SK-N-SH treated with all-trans-retinoic acid at 6 μM for 48 hours (cell line): ENCODE measurements around the gene PAX1.

ENCODE experiments used
- ATAC-seq: fragments of 200-7000 bp; cut with Tn5 transposase; 3 replicates; pipeline ENCODE4 v1.9.1; 2020; ENCODE audit warnings: mild to moderate bottlenecking, moderate library complexity
- ARNTL ChIP-seq: fragments of 450-650 bp; formaldehyde crosslinking; IDR thresholded peaks from 2 replicates; pipeline ENCODE4 v1.5.0; 2020; ENCODE audit warnings: low read depth, mild to moderate bottlenecking, moderate library complexity, borderline replicate concordance
- BACH2 ChIP-seq: fragments of 250-450 bp; sonication (Bioruptor Pico); IDR thresholded peaks from 2 replicates; pipeline ENCODE4 v1.9.0; 2021; ENCODE audit warnings: mild to moderate bottlenecking, borderline replicate concordance
- CSDC2 ChIP-seq: fragments of 250-450 bp; sonication (Bioruptor Pico); IDR thresholded peaks from 2 replicates; pipeline ENCODE4 v1.5.0; 2020; ENCODE audit warnings: mild to moderate bottlenecking, moderate library complexity
- ESRRG ChIP-seq: fragments of 250-450 bp; sonication (Bioruptor Pico); IDR thresholded peaks from 2 replicates; pipeline ENCODE4 v1.6.1; 2021; ENCODE audit warnings: mild to moderate bottlenecking
- ISL1 ChIP-seq: fragments of 250-450 bp; sonication (Bioruptor Pico); IDR thresholded peaks from 2 replicates; pipeline ENCODE4 v2.1.2; 2022; ENCODE audit warnings: mild to moderate bottlenecking, moderate library complexity
- OSR1 ChIP-seq: fragments of 250-450 bp; sonication (Bioruptor Pico); IDR thresholded peaks from 2 replicates; pipeline ENCODE4 v1.8.0; 2022; ENCODE audit warnings: moderate library complexity, mild to moderate bottlenecking, inconsistent platforms
- PPARA ChIP-seq: fragments of 250-450 bp; sonication (Bioruptor Pico); IDR thresholded peaks from 2 replicates; pipeline ENCODE4 v1.5.0; 2020; ENCODE audit warnings: mild to moderate bottlenecking, borderline replicate concordance
- SNAI2 ChIP-seq: fragments of 250-450 bp; sonication (Bioruptor Pico); IDR thresholded peaks from 2 replicates; pipeline ENCODE4 v1.5.0; 2020; ENCODE audit warnings: mild to moderate bottlenecking, moderate library complexity
- TCF4 ChIP-seq: fragments of 250-450 bp; sonication (Bioruptor Pico); IDR thresholded peaks from 2 replicates; pipeline ENCODE4 v1.8.0; 2021; ENCODE audit warnings: mild to moderate bottlenecking, moderate library complexity, borderline replicate concordance
- TOX ChIP-seq: fragments of 250-450 bp; sonication (Bioruptor Pico); IDR thresholded peaks from 2 replicates; pipeline ENCODE4 v1.8.0; 2021; ENCODE audit warnings: mild to moderate bottlenecking, moderate library complexity, borderline replicate concordance
- ZC3H10 ChIP-seq: fragments of 250-450 bp; sonication (Bioruptor Pico); IDR thresholded peaks from 2 replicates; pipeline ENCODE4 v1.5.1; 2021; ENCODE audit warnings: mild to moderate bottlenecking, moderate library complexity
- ZFP3 ChIP-seq: fragments of 250-450 bp; sonication (Bioruptor Pico); IDR thresholded peaks from 2 replicates; pipeline ENCODE4 v1.5.0; 2020; ENCODE audit warnings: mild to moderate bottlenecking, moderate library complexity
- ZFP30 ChIP-seq: fragments of 450-650 bp; formaldehyde crosslinking; IDR thresholded peaks from 2 replicates; pipeline ENCODE4 v1.5.0; 2022; ENCODE audit warnings: mild to moderate bottlenecking, moderate library complexity
- ZNF565 ChIP-seq: fragments of 450-650 bp; formaldehyde crosslinking; conservative IDR thresholded peaks from 2 replicates; pipeline ENCODE4 v1.5.0; 2020; ENCODE audit warnings: low read depth, mild to moderate bottlenecking, moderate library complexity
- ZNF70 ChIP-seq: fragments of 450-650 bp; formaldehyde crosslinking; IDR thresholded peaks from 2 replicates; pipeline ENCODE4 v1.5.0; 2020; ENCODE audit warnings: mild to moderate bottlenecking, moderate library complexity
- ZNF8 ChIP-seq: fragments of 450-650 bp; formaldehyde crosslinking; IDR thresholded peaks from 2 replicates; pipeline ENCODE4 v1.5.0; 2020; ENCODE audit warnings: mild to moderate bottlenecking, moderate library complexity
- TF ChIP-seq, protein P1 (sequence below): fragments of 250-450 bp; sonication (Bioruptor Pico); IDR thresholded peaks from 2 replicates; pipeline ENCODE4 v1.5.1; 2021; ENCODE audit warnings: mild to moderate bottlenecking, moderate library complexity
- TF ChIP-seq, protein P2 (sequence below): fragments of 250-450 bp; sonication (Bioruptor Pico); IDR thresholded peaks from 2 replicates; pipeline ENCODE4 v1.5.0; 2020; ENCODE audit warnings: mild to moderate bottlenecking, moderate library complexity
- TF ChIP-seq, protein P3 (sequence below): fragments of 250-450 bp; sonication (Bioruptor Pico); IDR thresholded peaks from 2 replicates; pipeline ENCODE4 v1.8.0; 2021; ENCODE audit warnings: low read depth, mild to moderate bottlenecking, moderate library complexity, borderline replicate concordance
- TF ChIP-seq, protein P4 (sequence below): fragments of 250-450 bp; sonication (Bioruptor Pico); IDR thresholded peaks from 2 replicates; pipeline ENCODE4 v1.8.0; 2020; ENCODE audit warnings: mild to moderate bottlenecking, moderate library complexity, borderline replicate concordance
- TF ChIP-seq, protein P5 (sequence below): fragments of 250-450 bp; sonication (Bioruptor Pico); IDR thresholded peaks from 2 replicates; pipeline ENCODE4 v1.5.1; 2020; ENCODE audit warnings: low read depth, mild to moderate bottlenecking, moderate library complexity

Gene PAX1

DNA sequence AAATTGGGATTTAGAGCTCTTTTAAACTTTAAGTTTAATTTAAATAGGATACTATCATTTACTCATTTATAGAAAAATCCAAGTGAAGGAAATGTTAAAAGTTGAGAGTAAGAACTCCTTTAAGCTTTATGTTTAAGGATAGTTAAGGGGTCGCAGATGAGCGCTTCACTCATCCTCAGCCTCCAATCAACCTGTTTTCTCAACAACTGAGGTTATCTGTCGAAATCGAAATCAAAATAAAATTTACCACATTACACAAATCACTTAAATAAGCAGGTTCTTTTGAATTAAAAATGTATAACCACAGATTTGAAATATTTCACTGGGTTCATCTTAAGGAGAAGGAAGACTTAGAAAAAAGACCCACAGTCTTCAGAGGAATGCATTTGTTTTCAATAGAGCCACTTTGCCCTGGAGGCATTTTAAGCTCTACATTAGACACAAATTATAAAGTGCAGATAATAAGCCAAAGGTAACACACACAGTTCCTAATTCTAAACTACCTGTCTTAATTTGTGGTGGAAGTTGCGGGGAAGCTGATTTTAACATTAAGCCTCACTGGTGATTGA, 5.5 kb downstream of the PAX1 start:
- ATAC-seq, result no peak
- TF ChIP-seq SNAI2 (CRISPR knock-in tag), result no peak
- no peak for TF ChIP-seq ZC3H10 (CRISPR knock-in tag)
- TF ChIP-seq TCF4, result no peak
- no peak for TF ChIP-seq BACH2
- no peak for TF ChIP-seq ZNF70 (CRISPR knock-in tag)
- no peak for TF ChIP-seq ZFP3 (CRISPR knock-in tag)
- TF ChIP-seq OSR1, result no peak
- TF ChIP-seq, protein P1, sequence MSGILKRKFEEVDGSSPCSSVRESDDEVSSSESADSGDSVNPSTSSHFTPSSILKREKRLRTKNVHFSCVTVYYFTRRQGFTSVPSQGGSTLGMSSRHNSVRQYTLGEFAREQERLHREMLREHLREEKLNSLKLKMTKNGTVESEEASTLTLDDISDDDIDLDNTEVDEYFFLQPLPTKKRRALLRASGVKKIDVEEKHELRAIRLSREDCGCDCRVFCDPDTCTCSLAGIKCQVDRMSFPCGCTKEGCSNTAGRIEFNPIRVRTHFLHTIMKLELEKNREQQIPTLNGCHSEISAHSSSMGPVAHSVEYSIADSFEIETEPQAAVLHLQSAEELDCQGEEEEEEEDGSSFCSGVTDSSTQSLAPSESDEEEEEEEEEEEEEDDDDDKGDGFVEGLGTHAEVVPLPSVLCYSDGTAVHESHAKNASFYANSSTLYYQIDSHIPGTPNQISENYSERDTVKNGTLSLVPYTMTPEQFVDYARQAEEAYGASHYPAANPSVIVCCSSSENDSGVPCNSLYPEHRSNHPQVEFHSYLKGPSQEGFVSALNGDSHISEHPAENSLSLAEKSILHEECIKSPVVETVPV, result no peak
- no peak for TF ChIP-seq ZFP30
- TF ChIP-seq, protein P2, sequence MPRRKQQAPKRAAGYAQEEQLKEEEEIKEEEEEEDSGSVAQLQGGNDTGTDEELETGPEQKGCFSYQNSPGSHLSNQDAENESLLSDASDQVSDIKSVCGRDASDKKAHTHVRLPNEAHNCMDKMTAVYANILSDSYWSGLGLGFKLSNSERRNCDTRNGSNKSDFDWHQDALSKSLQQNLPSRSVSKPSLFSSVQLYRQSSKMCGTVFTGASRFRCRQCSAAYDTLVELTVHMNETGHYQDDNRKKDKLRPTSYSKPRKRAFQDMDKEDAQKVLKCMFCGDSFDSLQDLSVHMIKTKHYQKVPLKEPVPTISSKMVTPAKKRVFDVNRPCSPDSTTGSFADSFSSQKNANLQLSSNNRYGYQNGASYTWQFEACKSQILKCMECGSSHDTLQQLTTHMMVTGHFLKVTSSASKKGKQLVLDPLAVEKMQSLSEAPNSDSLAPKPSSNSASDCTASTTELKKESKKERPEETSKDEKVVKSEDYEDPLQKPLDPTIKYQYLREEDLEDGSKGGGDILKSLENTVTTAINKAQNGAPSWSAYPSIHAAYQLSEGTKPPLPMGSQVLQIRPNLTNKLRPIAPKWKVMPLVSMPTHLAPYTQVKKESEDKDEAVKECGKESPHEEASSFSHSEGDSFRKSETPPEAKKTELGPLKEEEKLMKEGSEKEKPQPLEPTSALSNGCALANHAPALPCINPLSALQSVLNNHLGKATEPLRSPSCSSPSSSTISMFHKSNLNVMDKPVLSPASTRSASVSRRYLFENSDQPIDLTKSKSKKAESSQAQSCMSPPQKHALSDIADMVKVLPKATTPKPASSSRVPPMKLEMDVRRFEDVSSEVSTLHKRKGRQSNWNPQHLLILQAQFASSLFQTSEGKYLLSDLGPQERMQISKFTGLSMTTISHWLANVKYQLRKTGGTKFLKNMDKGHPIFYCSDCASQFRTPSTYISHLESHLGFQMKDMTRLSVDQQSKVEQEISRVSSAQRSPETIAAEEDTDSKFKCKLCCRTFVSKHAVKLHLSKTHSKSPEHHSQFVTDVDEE (CRISPR knock-in tag), result no peak
- TF ChIP-seq, protein P3, sequence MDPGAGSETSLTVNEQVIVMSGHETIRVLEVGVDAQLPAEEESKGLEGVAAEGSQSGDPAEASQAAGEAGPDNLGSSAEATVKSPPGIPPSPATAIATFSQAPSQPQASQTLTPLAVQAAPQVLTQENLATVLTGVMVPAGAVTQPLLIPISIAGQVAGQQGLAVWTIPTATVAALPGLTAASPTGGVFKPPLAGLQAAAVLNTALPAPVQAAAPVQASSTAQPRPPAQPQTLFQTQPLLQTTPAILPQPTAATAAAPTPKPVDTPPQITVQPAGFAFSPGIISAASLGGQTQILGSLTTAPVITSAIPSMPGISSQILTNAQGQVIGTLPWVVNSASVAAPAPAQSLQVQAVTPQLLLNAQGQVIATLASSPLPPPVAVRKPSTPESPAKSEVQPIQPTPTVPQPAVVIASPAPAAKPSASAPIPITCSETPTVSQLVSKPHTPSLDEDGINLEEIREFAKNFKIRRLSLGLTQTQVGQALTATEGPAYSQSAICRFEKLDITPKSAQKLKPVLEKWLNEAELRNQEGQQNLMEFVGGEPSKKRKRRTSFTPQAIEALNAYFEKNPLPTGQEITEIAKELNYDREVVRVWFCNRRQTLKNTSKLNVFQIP (CRISPR knock-in tag), result no peak
- TF ChIP-seq, protein P4, sequence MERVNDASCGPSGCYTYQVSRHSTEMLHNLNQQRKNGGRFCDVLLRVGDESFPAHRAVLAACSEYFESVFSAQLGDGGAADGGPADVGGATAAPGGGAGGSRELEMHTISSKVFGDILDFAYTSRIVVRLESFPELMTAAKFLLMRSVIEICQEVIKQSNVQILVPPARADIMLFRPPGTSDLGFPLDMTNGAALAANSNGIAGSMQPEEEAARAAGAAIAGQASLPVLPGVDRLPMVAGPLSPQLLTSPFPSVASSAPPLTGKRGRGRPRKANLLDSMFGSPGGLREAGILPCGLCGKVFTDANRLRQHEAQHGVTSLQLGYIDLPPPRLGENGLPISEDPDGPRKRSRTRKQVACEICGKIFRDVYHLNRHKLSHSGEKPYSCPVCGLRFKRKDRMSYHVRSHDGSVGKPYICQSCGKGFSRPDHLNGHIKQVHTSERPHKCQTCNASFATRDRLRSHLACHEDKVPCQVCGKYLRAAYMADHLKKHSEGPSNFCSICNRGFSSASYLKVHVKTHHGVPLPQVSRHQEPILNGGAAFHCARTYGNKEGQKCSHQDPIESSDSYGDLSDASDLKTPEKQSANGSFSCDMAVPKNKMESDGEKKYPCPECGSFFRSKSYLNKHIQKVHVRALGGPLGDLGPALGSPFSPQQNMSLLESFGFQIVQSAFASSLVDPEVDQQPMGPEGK (CRISPR knock-in tag), result no peak
- TF ChIP-seq ESRRG, result no peak
- TF ChIP-seq, protein P5, sequence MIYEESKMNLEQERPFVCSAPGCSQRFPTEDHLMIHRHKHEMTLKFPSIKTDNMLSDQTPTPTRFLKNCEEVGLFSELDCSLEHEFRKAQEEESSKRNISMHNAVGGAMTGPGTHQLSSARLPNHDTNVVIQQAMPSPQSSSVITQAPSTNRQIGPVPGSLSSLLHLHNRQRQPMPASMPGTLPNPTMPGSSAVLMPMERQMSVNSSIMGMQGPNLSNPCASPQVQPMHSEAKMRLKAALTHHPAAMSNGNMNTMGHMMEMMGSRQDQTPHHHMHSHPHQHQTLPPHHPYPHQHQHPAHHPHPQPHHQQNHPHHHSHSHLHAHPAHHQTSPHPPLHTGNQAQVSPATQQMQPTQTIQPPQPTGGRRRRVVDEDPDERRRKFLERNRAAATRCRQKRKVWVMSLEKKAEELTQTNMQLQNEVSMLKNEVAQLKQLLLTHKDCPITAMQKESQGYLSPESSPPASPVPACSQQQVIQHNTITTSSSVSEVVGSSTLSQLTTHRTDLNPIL, result no peak
- no peak for TF ChIP-seq ARNTL (CRISPR knock-in tag)
- TF ChIP-seq TOX (CRISPR knock-in tag), result no peak
- no peak for TF ChIP-seq PPARA (CRISPR knock-in tag)
- TF ChIP-seq ISL1 (CRISPR knock-in tag), result no peak
- TF ChIP-seq, all 23 proteins: peak for 0

DNA sequence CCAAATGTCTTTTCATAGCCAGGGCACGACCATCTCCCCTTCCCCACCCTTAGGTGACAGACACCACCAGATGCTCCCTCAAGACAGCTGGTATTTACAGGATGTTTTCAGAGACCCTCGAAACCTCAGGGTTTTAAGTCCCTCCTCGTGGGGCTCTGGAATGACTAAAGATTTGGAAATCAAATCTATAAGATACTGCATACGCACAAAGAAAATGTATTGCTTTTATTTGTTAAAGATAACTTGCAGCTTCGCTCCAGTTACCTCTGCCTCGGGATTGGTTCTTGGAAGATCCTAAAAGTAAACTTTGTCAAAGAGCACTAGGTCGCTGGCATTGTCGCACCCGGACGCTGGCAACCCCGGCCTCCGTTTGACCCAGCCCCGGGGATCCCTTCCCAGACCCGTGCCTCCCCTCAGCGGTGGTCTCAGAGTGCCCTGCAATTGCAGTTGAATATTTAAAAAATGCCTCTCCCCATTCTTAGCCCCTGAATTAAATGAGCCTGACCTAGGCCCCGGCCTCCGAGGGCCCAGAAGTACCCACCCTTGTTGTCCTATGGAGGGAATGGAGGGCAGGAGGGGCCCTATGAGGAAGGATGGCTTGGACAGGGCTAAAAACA, 7.1 kb downstream of the PAX1 start:
- ATAC-seq, result no peak

DNA sequence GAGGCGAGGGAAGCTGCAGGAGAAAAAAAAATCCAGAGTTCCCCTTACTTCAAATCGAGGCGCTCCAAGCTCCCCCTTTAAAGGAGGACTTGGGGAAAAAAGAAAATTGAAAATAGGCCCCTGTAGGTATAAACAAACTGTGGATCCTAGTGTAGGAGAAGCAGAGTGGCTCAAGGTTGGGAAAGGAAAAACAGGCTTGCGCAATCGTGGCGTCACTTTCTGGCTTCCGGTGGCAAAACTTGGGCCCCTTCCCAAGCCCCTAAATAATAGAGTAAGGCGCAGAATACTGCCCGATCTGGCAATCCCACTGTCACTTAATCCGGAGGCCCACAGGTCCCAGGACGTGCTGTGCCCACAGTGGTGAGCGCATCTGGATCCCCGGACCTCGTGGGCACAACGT, 8.0 kb downstream of the PAX1 start:
- no peak for ATAC-seq
- TF ChIP-seq, protein P3 (CRISPR knock-in tag), result no peak
- TF ChIP-seq BACH2 (no peak), ZNF565 (CRISPR knock-in tag) (no peak), TOX (CRISPR knock-in tag) (no peak), ARNTL (CRISPR knock-in tag) (no peak), ZFP30 (no peak), CSDC2 (no peak), OSR1 (no peak), ZFP3 (CRISPR knock-in tag) (no peak), SNAI2 (CRISPR knock-in tag) (no peak), ESRRG (no peak)
- TF ChIP-seq, protein P1, result no peak
- TF ChIP-seq, all 23 proteins: peak for 0

More for the DNA sequence above, 7.1 kb downstream of the PAX1 start:
- TF ChIP-seq OSR1, result no peak
- TF ChIP-seq TOX (CRISPR knock-in tag), result no peak
- TF ChIP-seq BACH2, result no peak
- no peak for TF ChIP-seq ESRRG
- TF ChIP-seq CSDC2, result no peak
- no peak for TF ChIP-seq ZFP30
- no peak for TF ChIP-seq TCF4
- TF ChIP-seq ZNF8 (CRISPR knock-in tag), result no peak
- no peak for TF ChIP-seq ARNTL (CRISPR knock-in tag)
- TF ChIP-seq, all 23 proteins: peak for 0
